ENCODE data around the gene PCNX3. TPM values are rescaled to one million over a fixed set of nuclear protein-coding genes. Genes with fewer than 3 reads are reported as not detected.

The PCNX3 gene
- total and polyA plus RNA-seq, 2 donors (not counting 3 experiments of a cell fraction or from before 2014, with no cell fraction given), result 42.6 to 53.9 TPM

GRCh38 chr11:65591939-65592857 lies 23.4 kb upstream of the PCNX3 start:
- Histone ChIP-seq H3K27me3 (ENCODE audit: control insufficient read depth in 2 of 2, insufficient read depth in 2 of 2, low read length in 2 of 2) (no peaks in the 10 kb centered on the region), H3K27ac (ENCODE audit: insufficient read depth, low read depth, low read length) (peak overlapping the region; percentile 3), H3K36me3 (ENCODE audit: control insufficient read depth in 2 of 2, extremely low read depth in 1 of 2, insufficient read depth in 2 of 2, low read length in 2 of 2) (no peaks in the 10 kb centered on the region), H3K4me2 (ENCODE audit: insufficient read depth, low read length) (peak overlapping the region; percentile 19), H2AFZ (ENCODE audit: low read depth, low read length) (peak overlapping the region; percentile 4), H3K79me2 (ENCODE audit: control insufficient read depth, insufficient read depth, low read length) (no peaks in the 10 kb centered on the region), H3K4me1 (ENCODE audit: control insufficient read depth, extremely low read depth, insufficient read depth, low read length) (peaks cover 7% of the 10 kb centered on the region), H3K9ac (replicated peaks; ENCODE audit: extremely low read depth, insufficient read depth, low read length) (peak overlapping the region; percentile 40), H3K4me3 (replicated peaks in 1 of 3; ENCODE audit: insufficient read depth in 1 of 3, low read depth in 1 of 3, low read length in 3 of 3) (peak overlapping the region in 2 of 3 experiments; percentile 8 to 34), H4K20me1 (replicated peaks; ENCODE audit: control insufficient read depth, extremely low read depth, insufficient read depth, low read length) (no peaks in the 10 kb centered on the region), H3K9me1 (replicated peaks; ENCODE audit: control insufficient read depth, extremely low read depth, insufficient read depth, low read length) (no peaks in the 10 kb centered on the region), H3K9me3 (replicated peaks; ENCODE audit: control insufficient read depth, insufficient read depth, low read length) (no peaks in the 10 kb centered on the region)
- FAIRE-seq (peak; percentile 86), DNase-seq (ENCODE audit: low read depth, low spot score) (peak; percentile 72)
- dilution Hi-C loops (cut with MboI; ENCODE audit: extremely low pct_ligation_motif_present, low sequenced_read_pairs) (no loop called here), intact Hi-C loops (cut with micrococcal nuclease) (loop anchor here (1.0 to 5.0 kb wide), 2 partner anchors 18 to 225 kb away; no protein-coding TSS in a partner anchor)
- BruUV-seq (replicated peaks), result TSS peak; percentile 36
- peak; percentile 59 for TF ChIP-seq POLR2A (IDR thresholded peaks at IDR 0.05; ENCODE audit: low read depth, low read length)
- TF ChIP-seq CTCF (IDR thresholded peaks at IDR 0.05; ENCODE audit: extremely low read depth in 1 of 2, insufficient read depth in 1 of 2, low read depth in 1 of 2, low read length in 2 of 2), result peak in 1 of 2 donors; percentile 21
- TF ChIP-seq MYC (IDR thresholded peaks at IDR 0.05; ENCODE audit: low read depth, low read length), result no peak
- peak; percentile 84 for TF ChIP-seq POLR2AphosphoS5 (IDR thresholded peaks at IDR 0.05; ENCODE audit: insufficient read depth, low read depth, low read length)
- ChIA-PET POLR2A (interaction anchor here (0.5 to 1.2 kb wide), 2 partner anchors 45 to 61 kb away, joined by 3 to 5 read pairs; no protein-coding TSS in a partner anchor), CTCF (interaction anchor here (0.6 to 12.2 kb wide), 16 partner anchors 8 to 387 kb away, joined by 3 to 206 read pairs (median 4); partner anchors contain the start of genes EHBP1L1, FAM89B, SIPA1 and ZNRD2)
